GM20431 (cell line): Measurements from ENCODE around the gene ARSA.
"Not testable (repeated sequence)": the region's sequence is repeated elsewhere in the genome, so short reads cannot be mapped to it uniquely, and the experiment has no call there.

Experiments
- in situ Hi-C: fragments of 300-500 bp; cut with MseI, MboI; formaldehyde crosslinking; loops from one replicate; pipeline ENCODE4 v1.15.0; 2020; ENCODE audit warnings: low sequenced_read_pairs; ENCODE audit not compliant: unreplicated experiment

ARSA gene

GRCh38 chr22:50624347-50625130 lies 3.4 kb downstream of the ARSA start:
- in situ Hi-C loops: no loop called here

GRCh38 chr22:50622723-50623327 lies 5.1 kb downstream of the ARSA start:
- in situ Hi-C loops: no loop called here

- in situ Hi-C loops: no loop called here
Measured at GRCh38 chr22:50621948-50622722, 5.8 kb downstream of the ARSA start.

GRCh38 chr22:50621356-50621880 lies 6.5 kb downstream of the ARSA start:
- in situ Hi-C loops: no loop called here

- in situ Hi-C loops: no loop called here
Measured at GRCh38 chr22:50620593-50621355, 7.2 kb downstream of the ARSA start.

GRCh38 chr22:50614296-50614695 lies 13.7 kb downstream of the ARSA start:
- in situ Hi-C loops: not testable (repeated sequence)

GRCh38 chr22:50613291-50613981 lies 14.5 kb downstream of the ARSA start:
- in situ Hi-C loops: no loop called here

- in situ Hi-C loops: no loop called here
Measured at GRCh38 chr22:50612528-50613221, 15.3 kb downstream of the ARSA start.

- in situ Hi-C loops: no loop called here
Measured at GRCh38 chr22:50612168-50612527, 15.8 kb downstream of the ARSA start.

GRCh38 chr22:50611341-50612060 lies 16.5 kb downstream of the ARSA start:
- in situ Hi-C loops: no loop called here

- in situ Hi-C loops: no loop called here
Measured at GRCh38 chr22:50610581-50610980, 17.4 kb downstream of the ARSA start.

- in situ Hi-C loops: no loop called here
Measured at GRCh38 chr22:50610041-50610451, 17.9 kb downstream of the ARSA start.

- in situ Hi-C loops: no loop called here
Measured at GRCh38 chr22:50609599-50609998, 18.4 kb downstream of the ARSA start.

- in situ Hi-C loops: no loop called here
Measured at GRCh38 chr22:50608996-50609395, 19.0 kb downstream of the ARSA start.

GRCh38 chr22:50608058-50608840 lies 19.7 kb downstream of the ARSA start:
- in situ Hi-C loops: not testable (repeated sequence)

- in situ Hi-C loops: no loop called here
Measured at GRCh38 chr22:50607659-50608020, 20.3 kb downstream of the ARSA start.

- in situ Hi-C loops: no loop called here
Measured at GRCh38 chr22:50606946-50607658, 20.9 kb downstream of the ARSA start.
